Esophagus squamous epithelium (tissue), 4 donors: ENCODE data around the gene TNP2.

ENCODE experiments used
- CTCF ChIP-seq, 6 experiments: fragments of 450-650 bp in 4 of 6; fragments of 200-600 bp in 2 of 6; sonication (generic) in 2 of 6; IDR thresholded peaks; one replicate each; pipeline ENCODE4 v1.5.1; 2016 to 2019; ENCODE audit warnings: antibody characterized with exemption in 6 of 6, mild to moderate bottlenecking in 4 of 6, moderate library complexity in 4 of 6
- POLR2A ChIP-seq, 4 donors: fragments of 450-650 bp; IDR thresholded peaks; one replicate each; pipeline ENCODE4 v1.6.1; 2017; ENCODE audit warnings: antibody characterized with exemption in 4 of 4, mild to moderate bottlenecking in 4 of 4, moderate library complexity in 3 of 4

- TF ChIP-seq CTCF (IDR thresholded peaks at IDR 0.05): no peak
- no peak for TF ChIP-seq POLR2A (IDR thresholded peaks at IDR 0.05)
Measured at GRCh38 chr16:11309895-11310633, 40.9 kb upstream of the TNP2 start.
